Measurements from ENCODE around the gene LSR. TPM values are rescaled to one million over a fixed set of nuclear protein-coding genes. Genes with fewer than 3 reads are reported as not detected.

LSR gene
- total and polyA plus RNA-seq, 2 experiments from 2014 or later, result 116 to 212 TPM

DNA sequence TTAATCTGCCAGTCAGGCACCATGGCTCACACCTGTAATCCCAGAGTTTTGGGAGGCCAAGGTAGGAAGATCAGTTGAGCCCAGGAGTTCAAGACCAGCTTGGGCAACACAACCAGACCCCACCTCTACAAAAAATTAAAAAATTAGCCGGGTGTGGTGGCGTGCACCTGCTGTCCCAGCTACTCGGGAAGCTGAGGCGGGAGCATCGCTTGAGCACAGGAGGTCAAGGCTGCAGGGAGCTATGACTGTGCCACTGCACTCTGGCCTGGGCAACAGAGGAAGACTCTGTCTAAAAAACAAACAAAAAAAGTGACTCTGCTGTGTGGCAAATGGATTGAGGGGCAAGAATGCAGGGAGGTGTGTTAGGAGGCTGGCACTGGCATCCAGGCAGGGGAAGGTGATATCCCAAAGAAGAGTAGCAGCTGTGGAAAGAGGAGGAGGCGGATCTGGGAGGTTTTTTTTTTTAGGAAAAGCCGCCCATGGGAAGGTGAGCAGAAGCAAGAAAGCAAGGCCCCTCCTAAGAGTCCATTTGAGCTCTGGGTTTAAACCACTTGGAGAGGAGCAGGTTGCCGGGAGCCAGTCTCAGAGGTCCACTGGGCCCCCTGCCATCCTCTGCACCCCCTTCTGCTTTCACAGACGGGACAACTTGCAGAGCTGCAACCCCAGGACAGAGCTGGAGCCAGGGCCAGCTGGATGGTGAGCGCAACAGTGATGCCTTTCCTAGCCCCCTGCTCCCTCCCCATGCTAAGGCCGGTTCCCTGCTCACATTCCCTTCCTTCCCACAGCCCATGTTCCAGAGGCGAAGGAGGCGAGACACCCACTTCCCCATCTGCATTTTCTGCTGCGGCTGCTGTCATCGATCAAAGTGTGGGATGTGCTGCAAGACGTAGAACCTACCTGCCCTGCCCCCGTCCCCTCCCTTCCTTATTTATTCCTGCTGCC, 35.6 kb downstream of the LSR start:
- Histone ChIP-seq H3K4me1 (ENCODE audit: insufficient read depth) (0 out of 2 replicates have a peak, but pooled peaks cover 8% of the 10 kb centered on the region), H3F3A (replicated peaks; ENCODE audit: low read depth) (no peaks in the 10 kb centered on the region), H3K79me2 (replicated peaks; ENCODE audit: insufficient read depth) (no peaks in the 10 kb centered on the region), H3K4me3 (no peak overlapping the region), H3K4me2 (peak overlapping the region; percentile 72), H3K36me3 (ENCODE audit: insufficient read depth) (no peaks in the 10 kb centered on the region), H3K9me2 (ENCODE audit: insufficient read depth) (no peaks in the 10 kb centered on the region), H3K27me3 (ENCODE audit: insufficient read depth) (no peaks in the 10 kb centered on the region), H3K27ac (ENCODE audit: low read depth) (no peak overlapping the region), H2AFZ (peak overlapping the region; percentile 98), H4K20me1 (replicated peaks; ENCODE audit: insufficient read depth) (no peaks in the 10 kb centered on the region)
- ATAC-seq (peak; percentile 20; the same call in 2 of the 3 replicates), DNase-seq (ENCODE audit: low spot score) (peak; percentile 42)
- Mint-ChIP-seq H3K4me1 (peaks cover 11% of the 10 kb centered on the region), H3K9me3 (no peaks in the 10 kb centered on the region), H3K27me3 (ENCODE audit: insufficient read depth, low read depth, poor library complexity) (peaks cover 22% of the 10 kb centered on the region), H3K36me3 (ENCODE audit: low read depth) (peaks cover 4% of the 10 kb centered on the region; the same call in 1 of the 3 replicates), H3K27ac (no peak overlapping the region), H3K4me3 (peak overlapping the region; percentile 7; the same call in 2 of the 3 replicates)
- TF ChIP-seq, protein P1, sequence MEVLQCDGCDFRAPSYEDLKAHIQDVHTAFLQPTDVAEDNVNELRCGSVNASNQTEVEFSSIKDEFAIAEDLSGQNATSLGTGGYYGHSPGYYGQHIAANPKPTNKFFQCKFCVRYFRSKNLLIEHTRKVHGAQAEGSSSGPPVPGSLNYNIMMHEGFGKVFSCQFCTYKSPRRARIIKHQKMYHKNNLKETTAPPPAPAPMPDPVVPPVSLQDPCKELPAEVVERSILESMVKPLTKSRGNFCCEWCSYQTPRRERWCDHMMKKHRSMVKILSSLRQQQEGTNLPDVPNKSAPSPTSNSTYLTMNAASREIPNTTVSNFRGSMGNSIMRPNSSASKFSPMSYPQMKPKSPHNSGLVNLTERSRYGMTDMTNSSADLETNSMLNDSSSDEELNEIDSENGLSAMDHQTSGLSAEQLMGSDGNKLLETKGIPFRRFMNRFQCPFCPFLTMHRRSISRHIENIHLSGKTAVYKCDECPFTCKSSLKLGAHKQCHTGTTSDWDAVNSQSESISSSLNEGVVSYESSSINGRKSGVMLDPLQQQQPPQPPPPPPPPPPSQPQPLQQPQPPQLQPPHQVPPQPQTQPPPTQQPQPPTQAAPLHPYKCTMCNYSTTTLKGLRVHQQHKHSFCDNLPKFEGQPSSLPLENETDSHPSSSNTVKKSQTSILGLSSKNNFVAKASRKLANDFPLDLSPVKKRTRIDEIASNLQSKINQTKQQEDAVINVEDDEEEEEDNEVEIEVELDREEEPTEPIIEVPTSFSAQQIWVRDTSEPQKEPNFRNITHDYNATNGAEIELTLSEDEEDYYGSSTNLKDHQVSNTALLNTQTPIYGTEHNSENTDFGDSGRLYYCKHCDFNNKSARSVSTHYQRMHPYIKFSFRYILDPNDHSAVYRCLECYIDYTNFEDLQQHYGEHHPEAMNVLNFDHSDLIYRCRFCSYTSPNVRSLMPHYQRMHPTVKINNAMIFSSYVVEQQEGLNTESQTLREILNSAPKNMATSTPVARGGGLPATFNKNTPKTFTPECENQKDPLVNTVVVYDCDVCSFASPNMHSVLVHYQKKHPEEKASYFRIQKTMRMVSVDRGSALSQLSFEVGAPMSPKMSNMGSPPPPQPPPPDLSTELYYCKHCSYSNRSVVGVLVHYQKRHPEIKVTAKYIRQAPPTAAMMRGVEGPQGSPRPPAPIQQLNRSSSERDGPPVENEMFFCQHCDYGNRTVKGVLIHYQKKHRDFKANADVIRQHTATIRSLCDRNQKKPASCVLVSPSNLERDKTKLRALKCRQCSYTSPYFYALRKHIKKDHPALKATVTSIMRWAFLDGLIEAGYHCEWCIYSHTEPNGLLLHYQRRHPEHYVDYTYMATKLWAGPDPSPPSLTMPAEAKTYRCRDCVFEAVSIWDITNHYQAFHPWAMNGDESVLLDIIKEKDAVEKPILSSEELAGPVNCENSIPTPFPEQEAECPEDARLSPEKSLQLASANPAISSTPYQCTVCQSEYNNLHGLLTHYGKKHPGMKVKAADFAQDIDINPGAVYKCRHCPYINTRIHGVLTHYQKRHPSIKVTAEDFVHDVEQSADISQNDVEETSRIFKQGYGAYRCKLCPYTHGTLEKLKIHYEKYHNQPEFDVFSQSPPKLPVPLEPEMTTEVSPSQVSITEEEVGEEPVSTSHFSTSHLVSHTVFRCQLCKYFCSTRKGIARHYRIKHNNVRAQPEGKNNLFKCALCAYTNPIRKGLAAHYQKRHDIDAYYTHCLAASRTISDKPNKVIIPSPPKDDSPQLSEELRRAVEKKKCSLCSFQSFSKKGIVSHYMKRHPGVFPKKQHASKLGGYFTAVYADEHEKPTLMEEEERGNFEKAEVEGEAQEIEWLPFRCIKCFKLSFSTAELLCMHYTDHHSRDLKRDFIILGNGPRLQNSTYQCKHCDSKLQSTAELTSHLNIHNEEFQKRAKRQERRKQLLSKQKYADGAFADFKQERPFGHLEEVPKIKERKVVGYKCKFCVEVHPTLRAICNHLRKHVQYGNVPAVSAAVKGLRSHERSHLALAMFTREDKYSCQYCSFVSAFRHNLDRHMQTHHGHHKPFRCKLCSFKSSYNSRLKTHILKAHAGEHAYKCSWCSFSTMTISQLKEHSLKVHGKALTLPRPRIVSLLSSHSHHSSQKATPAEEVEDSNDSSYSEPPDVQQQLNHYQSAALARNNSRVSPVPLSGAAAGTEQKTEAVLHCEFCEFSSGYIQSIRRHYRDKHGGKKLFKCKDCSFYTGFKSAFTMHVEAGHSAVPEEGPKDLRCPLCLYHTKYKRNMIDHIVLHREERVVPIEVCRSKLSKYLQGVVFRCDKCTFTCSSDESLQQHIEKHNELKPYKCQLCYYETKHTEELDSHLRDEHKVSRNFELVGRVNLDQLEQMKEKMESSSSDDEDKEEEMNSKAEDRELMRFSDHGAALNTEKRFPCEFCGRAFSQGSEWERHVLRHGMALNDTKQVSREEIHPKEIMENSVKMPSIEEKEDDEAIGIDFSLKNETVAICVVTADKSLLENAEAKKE (CRISPR knock-in tag; IDR thresholded peaks at IDR 0.05), result no peak
- no peak for TF ChIP-seq NANOG (IDR thresholded peaks at IDR 0.05; ENCODE audit: borderline replicate concordance)
- TF ChIP-seq CREB1 (CRISPR knock-in tag; IDR thresholded peaks at IDR 0.05; ENCODE audit: low read depth), result no peak
- no peak for TF ChIP-seq ZNF331 (CRISPR knock-in tag; IDR thresholded peaks at IDR 0.05; ENCODE audit: low read depth)
- no peak for TF ChIP-seq JUNB (IDR thresholded peaks at IDR 0.05; ENCODE audit: unreplicated experiment)
- TF ChIP-seq, protein P2, sequence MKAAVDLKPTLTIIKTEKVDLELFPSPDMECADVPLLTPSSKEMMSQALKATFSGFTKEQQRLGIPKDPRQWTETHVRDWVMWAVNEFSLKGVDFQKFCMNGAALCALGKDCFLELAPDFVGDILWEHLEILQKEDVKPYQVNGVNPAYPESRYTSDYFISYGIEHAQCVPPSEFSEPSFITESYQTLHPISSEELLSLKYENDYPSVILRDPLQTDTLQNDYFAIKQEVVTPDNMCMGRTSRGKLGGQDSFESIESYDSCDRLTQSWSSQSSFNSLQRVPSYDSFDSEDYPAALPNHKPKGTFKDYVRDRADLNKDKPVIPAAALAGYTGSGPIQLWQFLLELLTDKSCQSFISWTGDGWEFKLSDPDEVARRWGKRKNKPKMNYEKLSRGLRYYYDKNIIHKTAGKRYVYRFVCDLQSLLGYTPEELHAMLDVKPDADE (IDR thresholded peaks at IDR 0.05), result no peak
